ENCODE data around the gene PTTG1IP.

The PTTG1IP gene

DNA sequence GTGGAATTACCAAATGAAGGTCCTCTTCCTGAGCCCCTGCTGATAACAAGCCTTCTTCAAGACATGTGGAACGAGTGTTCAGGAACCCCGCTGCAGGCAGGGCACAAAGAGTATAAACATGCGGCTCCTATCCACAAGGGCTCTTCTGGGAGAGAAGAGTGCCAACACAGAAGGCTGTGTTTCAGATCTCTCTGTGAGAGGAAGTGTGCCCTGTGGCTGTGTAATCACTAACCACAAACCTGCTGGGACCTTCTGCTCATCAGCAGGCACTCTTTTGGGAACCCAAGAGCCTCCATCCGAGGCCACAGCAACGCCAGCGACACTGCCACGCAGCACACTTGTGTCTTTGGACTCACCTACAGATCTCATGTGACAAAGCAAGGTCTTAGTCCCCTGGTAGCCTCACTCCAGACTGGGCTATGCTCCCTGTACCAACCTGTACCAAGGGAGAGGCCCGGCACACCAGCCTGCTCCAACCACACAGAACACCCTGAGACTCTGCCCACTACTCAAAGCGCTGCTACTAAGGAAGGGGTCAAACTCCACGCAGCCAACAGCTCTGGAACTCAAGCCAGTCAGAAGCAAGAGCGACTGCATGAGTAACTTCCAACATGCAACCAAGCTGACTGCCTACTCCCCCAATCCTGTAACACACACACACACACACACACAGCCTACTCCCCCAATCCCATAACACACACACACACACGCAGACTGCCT, 7.8 kb downstream of the PTTG1IP start:
- DNase-seq (peak; percentile 54), ATAC-seq (peak; percentile 83)

DNA sequence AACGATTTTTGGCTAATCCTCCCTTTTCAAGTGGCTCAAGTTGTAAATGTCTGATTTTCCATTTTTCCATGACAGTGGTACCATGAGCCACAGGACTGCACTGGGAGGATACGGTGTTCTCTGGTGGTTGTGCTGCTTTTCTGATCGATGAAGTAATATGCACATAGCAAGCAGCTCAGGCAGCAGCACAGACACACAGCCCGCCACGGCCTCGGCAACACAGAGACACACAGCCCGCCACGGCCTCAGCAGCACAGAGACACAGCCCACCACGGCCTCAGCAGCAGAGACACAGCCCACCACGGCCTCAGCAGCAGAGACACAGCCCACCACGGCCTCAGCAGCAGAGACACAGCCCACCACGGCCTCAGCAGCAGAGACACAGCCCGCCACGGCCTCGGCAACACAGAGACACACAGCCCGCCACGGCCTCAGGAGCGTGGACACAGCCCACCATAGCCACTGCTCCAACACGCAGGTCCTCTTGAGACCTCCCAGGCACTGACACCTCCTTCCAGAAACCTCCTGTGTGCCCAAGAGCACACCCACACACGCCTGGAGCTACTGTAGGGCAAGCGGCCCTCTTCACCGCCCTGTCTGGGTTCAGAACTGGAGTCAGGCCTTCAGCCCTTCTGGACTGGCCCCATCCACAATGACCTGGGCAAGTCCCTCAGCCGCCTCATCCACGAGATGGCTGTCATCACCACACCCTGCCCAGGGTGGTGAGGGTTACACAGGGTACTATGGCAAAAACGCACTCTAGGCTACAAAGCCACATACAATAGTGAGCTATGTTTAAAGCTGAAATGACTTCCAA, 10.4 kb downstream of the PTTG1IP start:
- ATAC-seq (no peak), DNase-seq (no peak)

DNA sequence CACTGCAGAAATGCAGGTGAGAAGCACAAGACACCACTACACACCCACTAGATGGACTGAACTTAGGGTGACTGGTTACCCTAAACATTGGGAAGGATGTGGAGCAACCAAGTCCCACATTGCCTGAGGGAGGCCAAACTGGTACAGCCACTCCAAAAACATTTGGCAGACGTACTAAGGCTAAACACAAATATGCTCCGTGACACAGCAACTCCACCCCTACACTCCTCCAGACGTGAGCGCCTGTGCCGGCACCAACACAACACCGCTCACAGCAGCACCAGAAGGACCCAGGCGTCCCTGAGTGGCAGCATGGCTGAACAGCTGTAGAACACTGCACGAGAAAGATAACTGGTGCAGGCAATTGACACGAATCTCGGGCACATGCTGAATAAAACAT, 14.7 kb downstream of the PTTG1IP start:
- ATAC-seq (no peak), DNase-seq (no peak)

DNA sequence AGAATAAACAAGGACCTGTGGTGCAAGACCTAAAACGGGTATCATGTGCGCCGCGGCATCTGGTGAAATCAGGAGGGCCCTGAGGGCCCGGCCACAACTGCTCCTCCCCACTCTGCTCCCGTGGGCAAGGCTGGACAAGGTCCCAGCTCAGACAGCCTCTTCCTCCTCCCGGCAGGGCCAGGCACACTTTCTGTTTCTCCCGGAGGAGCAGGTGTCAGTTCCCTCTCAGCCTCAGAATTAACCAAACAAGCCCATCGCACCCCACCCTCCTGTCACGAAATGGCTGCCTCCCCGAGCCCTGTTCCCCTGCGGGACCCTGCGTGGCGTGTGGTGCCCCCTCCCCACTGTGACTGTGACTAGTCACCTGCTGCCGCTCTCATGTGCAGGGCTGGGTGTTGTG, 15.2 kb downstream of the PTTG1IP start:
- no peak for ATAC-seq
- DNase-seq, result no peak

DNA sequence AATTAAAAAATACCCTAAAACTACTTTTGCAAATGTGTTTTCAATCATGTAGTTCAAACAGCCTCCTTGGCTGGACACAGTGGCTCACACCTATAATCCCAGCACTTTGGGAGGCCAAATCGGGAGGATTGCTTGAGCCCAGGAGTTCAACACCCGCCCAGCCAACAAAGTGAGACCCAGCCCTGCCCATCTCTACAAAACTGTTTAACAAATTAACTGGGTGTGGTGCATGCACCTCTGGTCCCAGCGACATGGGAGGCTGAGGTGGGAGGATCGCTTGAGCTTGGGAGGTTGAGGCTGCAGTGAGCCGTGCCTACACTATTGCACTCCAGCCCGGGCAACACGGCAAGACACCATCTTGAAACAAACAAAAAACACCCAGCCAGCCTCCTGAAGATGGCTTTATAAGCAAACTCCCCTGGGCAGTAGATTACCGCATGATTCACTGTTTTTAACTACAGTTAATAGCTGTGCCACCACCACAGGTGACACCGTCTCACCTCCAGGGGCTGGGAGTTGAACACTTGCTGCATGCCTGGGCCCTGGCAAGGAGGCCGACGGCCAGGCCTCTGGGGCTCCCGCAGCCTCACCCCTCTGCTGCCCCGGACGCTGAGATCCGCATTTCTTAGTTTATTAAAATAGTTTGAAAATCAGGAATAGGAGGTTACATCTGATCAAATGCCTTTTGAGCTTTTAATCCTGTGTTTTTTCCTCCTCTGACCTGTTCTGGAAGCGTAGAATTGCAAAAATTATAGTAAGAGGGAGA, 16.2 kb downstream of the PTTG1IP start:
- DNase-seq, result no peak
- no peak for ATAC-seq

DNA sequence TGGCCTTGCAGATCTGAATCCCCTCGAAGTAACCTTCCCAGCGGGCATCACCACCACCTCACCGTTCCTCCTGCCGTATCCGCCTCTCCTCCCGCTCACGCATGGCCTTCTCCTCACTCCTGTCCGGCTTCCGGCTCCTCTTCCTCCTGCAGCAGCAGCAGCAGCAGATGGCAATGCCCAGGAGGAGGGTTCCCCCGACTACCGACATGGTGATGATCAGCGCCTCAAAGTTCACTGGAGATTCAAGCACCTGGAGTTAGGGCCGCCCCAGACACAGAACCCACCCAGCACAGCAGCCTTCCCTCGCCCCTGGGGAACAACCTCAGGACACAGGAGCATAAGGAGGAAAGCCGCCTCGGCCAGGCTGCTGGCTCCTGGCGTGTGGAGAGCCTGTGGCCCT, 17.4 kb downstream of the PTTG1IP start:
- DNase-seq, result no peak
- no peak for ATAC-seq

DNA sequence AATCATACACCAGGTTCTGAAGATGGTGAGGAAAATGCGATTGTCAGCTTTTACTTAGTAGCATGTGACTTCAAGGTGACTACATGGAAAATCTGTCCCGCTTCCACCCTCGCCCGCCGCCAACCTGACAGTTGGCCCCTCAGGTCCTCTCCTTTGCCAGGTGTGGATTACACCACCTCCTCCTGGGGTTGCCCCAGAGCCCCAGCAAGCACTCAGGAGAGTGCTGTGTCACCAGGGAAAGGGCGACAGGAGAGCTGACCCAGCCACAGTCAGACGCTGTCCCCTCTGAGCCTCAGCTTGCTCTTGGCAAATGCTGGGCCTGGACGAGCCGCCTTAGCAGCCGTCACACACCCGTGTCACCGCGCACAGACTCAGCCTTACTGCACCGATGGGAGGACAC, 17.9 kb downstream of the PTTG1IP start:
- ATAC-seq (no peak), DNase-seq (no peak)

DNA sequence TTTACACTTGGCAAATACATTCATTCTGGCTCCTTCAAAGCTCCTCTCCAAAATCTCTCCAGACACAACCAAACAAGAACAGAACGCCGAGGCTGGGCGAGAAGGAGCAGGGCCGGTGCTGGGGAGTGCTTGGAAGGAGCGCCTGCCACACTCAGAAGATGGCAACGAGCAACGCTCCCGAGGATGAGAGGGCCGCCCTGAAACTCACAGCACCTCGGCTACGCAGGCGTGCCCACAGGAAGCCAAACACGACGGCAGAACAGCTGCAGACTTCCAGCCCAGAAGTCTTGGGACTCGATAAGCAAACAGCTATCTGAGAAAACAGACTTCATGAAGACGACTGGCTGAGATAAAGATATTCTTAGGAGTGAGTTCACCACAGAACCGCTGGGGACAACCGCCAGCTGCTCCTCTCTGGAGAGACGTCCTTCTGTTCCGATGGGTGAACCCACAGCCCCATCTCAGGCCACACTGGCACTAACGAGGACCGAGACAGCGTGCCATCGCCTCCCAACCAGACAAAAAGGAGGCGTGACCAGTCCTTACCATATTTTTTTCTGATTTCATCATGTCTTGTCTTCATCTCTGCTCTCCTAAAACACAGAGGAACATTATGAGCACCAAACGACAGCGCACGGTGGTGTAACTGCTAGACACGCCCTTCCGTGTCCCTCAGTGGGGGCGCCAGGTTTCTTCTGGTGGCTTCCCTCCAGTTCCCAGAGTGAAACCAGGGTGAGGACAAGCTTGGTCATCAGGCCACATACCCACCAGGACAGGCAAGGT, 18.6 kb downstream of the PTTG1IP start:
- ATAC-seq (no peak), DNase-seq (no peak)

DNA sequence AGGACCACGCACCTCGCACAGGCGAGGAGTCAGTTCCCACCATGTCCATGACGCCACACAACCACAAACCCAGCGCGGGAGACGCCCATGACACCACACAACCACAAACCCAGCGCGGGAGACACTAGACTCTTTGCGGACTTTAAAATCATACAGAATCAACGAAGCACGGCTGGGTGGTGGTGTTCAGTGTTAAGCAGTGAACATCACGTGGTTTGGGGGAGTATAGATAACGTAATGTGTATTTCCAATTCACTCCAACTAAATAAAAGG, 19.2 kb downstream of the PTTG1IP start:
- DNase-seq (no peak), ATAC-seq (peak; percentile 20)

DNA sequence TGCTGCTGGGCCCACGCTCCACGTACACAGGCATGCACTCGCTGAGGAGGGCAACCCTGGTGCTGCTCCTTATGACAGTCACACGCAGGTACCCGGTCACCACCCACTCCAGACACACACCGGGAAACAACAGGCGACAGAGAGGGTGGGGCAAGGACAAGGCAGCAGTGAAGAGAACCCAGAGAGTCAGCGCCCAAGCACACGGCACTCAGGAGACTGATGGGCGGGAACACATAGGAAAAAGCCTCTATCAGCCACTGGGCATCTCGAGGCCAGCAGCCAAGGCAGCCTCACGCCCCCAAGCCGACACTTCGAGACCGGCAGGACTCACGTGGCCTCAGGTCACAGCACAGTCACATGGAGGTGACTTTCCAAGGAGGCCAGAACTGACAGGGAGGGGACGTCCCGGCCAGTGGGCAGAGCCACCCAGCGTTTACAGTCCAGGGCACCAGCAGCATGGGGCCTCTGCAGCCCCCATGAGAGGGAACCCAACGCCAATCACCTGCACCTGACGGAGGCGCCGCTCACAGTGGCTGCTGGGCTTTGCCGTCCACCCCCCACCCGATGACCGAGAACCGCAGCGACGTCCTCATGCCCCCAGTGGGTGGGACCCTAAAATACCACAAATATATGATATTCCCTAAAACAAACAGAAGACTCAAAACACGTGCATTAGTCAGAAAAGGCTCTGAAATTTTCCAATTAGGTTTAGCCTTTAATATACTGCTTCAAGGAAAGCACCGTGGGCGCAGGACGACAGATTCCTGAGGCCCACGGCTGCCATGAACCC, 19.7 kb downstream of the PTTG1IP start:
- ATAC-seq (no peak), DNase-seq (no peak)

DNA sequence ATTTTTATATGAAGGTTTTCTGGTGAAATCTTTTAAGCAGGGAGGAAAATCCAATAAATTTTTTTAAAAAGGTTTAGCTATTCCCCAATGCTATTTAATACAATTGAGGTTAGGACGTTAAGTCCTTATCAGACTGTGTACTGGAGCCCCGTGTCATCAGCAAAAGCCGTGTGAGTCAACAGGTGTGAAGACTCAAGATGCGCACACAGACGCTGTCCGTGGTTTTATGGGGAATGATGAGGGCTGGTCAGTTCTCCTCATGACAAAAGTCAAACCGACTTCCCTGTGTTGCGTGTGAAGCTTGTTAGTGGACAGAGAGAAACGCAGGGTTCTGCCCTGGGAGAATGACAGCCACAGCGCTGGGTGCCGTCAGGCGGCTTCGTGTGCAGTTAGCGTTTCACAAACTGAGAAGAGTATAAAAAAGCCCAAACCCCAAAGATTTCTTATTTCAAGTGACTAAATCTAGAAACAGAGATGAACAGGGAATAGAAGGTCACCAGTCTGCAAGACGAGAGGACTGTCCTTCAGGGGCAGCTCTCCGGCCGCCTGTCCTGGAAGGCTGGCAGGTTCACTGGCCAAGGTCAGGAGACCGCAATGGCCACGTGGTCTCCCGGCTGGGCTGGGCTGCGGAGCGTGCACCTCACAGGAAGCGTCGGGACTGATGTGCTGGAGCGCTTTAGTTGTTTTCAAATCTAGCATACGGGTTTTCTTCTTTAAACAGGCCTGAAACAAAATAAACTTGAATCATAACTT, 22.4 kb downstream of the PTTG1IP start:
- DNase-seq, result no peak
- no peak for ATAC-seq

DNA sequence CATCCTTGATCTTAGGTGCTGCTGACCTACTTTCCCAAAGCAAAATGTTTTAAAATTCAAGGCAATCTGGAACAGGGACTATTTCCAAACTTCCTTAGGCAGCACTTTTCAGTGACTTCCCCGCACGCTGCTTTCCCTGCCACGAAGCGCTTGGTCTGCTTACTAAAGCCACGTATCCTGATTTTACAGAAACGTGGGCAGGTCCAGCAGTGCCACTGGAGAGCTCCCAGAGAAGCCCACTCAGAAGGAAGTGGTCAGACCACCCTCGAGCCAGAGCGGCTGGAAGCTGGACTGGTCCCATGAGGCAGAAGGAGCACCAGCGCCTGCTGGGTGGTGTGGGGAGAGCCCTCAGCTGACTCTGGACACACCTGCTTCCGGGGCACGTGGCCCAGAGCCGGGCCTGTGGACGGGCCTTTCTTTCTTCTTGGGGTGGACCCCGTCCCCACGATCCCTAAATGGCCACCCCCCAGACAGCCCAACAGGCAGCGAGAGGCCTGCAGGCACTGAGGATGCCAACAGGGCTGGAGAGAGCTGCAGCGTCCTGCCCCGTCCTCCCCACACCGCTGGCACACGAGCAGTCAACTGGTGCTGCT, 23.2 kb downstream of the PTTG1IP start:
- ATAC-seq, result no peak
- DNase-seq, result no peak

DNA sequence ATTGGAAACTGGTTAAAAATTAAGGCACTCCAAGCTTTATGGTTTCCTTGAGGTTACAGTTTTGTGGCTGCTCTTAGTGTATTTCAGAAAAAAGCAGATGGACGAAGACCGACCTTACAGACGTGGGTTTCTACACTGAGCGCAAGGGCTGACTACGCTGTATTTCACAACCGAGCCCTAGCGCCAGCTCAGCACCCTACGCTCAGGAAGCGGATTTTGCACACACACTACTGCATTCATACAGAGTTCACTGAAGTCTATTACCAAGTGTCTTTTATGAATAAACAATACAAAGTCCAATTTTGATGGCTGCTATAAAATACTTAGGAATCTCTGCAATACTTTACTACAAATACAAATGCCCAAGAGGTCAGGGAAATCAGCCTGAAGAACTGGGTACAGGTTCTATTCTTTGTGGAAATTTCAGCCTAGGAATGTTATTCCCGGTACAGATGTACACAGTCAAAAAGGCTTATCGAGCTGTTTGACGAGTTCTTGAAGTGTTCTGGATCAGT, 23.8 kb downstream of the PTTG1IP start:
- DNase-seq (no peak), ATAC-seq (no peak)

DNA sequence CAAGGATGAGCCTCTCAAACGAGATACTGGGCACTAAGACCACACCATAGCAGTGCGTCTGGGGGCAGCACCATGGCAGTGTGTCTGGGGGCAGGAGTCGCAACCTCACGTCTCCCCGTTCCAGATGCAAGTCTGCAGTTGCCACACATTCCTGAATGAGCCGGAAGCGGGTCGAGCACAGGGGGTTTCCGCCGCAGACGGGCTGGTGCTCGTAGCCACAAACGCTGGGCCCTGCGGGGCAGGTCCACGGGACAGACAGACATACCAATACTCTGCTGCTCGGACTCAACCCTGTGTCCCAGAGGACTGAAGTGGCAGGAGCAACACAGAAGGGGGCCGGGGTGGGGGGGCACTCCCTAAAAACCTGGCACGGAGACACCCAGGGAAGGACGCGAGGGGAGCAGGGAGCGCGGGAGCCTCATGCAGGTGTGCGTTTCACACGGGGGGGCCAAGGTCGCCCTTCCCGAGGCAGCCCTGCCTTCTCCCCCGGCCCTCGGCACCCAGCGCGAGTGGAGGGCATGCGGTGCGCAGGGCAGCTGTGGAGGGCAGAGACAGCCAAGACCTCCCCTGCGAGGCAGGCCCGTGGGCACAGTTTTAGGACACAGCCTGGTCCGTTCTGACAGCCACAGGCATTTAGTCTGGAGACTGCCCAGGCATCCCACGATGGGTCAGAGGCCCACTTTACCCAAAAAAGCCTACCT, 24.5 kb downstream of the PTTG1IP start:
- no peak for ATAC-seq
- no peak for DNase-seq

DNA sequence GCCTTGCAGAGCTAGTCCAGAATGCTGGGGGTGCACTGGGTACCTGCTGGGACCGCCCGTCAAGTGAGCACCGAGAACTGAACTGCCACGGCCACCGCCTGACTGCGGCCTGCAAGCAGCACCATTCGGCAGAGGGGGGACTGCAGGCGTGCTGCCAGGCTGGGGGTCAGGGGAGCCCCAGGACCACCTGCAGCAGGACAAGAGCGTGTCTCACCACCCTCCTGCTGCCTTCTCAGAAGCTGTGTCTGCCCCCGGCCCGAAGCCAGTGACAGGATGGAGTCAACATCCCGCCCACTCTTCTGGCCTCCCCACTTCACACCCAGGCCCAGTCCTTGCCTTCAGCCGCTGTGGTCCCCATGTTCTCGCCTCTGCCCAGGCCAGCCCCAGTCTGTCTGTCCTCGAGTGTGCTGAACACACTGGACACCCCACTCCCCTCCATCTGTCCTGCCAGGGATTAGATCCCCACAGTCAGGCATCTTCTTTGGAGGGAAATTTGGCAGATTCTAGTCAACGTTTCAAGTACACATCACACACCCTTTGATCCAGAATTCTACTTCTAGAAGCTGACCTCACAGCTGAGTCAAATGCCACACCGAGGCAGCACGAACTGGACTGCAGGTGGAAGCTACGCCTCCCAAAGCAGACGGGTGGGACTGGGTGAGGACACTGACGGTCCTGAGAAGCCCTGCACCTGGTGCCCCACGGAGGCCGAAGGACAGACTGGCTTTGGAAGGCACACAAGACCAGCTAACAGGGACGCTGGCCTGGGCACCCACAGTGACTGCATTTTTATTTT, 26.0 kb downstream of the PTTG1IP start:
- no peak for ATAC-seq
- DNase-seq, result no peak

DNA sequence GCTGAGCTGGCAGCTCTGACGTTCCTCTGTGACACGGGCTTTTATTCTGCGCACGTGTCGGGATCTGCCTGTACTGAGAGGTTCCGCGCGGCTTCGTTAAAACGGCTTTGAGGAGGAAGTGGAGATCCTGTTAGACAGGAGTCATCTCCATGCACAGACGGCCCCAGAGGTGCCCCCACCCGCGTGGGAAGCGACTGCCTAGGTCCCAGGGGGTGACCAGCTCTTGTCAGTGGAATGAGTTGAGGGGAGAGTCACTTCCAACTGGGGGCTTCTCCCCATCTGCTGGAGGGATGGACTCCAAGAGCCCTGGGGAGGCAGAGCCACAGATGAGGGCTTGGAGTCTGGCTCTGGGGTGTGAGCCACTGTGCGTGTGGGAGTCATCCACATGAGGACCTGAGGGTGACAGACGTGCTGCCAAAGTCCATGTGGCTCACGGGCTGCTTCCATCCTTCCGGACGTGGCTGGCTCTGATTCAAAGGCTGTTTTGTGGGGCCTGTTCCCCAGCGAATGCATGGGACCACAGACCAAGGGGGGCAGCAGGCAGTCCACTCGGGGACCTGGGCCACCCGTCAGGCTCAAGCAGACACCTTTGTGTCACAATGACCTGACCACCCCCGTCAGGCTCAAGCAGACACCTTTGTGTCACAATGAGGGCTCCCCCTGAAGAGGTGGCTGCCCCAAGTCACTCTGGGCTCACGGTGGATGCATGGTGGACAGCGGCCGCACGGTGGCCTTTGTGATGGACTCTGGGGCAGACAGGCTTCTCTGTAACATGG, 26.8 kb downstream of the PTTG1IP start:
- peak; percentile 51 for DNase-seq

DNA sequence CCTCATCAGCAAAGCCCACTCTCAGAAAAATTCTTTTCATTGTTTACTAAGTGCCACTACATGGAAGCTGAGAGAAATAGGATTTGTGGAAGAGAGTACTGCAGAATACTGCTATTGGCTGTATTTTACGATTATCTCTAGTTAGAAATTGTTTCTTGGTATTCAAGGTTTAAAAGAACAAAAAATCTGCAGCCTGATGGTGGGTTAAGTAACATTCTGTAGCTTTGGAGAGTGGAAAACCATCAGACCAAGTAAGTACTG, 27.3 kb downstream of the PTTG1IP start:
- ATAC-seq, result no peak
- no peak for DNase-seq

More for the DNA sequence above, 26.8 kb downstream of the PTTG1IP start:
- ATAC-seq, result peak; percentile 52
